GM23338 (cell line): ENCODE measurements around the gene JAG1.

Source experiments
- CTCF ChIP-seq, 2 experiments: fragments of 200-600 bp in 1 of 2; sonication (generic) in 1 of 2; conservative IDR thresholded peaks; 2 replicates each; pipeline versions ENCODE4 v1.5.1 to v1.6.1; 2016 to 2017; ENCODE audit warnings: antibody characterized with exemption in 2 of 2, low read depth in 2 of 2, mild to moderate bottlenecking in 2 of 2, moderate library complexity in 1 of 2
- JUNB ChIP-seq: IDR thresholded peaks from one replicate; pipeline ENCODE4 v1.6.1; 2016; ENCODE audit warnings: antibody characterized with exemption; ENCODE audit not compliant: unreplicated experiment
- POLR2AphosphoS5 ChIP-seq: IDR thresholded peaks from 2 replicates; pipeline ENCODE4 v1.6.1; 2016; ENCODE audit warnings: antibody characterized with exemption, low read depth
- TF ChIP-seq, protein P1 (sequence below): IDR thresholded peaks from one replicate; pipeline ENCODE4 v1.6.1; 2018; ENCODE audit warnings: antibody characterized with exemption; ENCODE audit not compliant: unreplicated experiment

DNA sequence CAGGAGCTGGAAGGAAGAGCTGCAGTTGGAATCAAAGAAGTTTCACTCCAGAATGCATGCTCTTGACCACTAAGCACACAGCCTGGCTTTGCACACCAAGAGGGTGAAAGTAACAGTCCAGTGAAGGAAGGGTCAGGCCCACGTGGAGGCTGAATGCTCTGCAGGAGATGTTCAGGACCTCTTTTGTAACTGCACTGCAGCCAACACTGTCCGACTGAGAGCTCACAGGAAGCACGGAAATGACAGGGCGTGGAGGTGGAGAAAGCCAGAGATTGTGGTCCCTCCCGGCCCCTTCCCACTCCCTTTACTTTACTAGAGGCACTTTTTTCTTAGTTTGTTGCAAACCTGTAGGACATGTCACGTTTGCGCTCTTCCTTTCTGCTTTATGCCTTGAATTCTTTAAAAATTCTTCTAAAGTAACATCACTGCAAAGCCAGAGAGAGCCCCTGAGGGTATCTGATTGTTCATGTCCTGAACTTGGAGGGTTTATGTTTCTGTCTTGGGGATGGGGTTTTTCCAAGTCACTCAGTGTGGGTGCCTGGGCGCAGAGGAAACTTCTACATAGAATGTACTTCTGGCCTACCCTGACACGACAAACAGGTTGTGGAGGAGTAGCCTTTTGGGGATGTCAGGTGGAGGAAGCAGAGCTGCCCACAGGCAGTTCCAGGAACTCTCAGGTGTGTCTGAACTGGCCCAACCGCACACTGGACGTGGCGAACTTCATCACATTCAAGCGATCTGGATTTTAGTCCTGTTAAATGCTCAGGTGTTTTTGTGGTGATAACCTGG, 40.9 kb downstream of the JAG1 start:
- TF ChIP-seq CTCF (conservative IDR thresholded peaks at IDR 0.05; ENCODE audit: low read depth in 2 of 2) = no peak
- TF ChIP-seq POLR2AphosphoS5 = no peak
- TF ChIP-seq, protein P1, sequence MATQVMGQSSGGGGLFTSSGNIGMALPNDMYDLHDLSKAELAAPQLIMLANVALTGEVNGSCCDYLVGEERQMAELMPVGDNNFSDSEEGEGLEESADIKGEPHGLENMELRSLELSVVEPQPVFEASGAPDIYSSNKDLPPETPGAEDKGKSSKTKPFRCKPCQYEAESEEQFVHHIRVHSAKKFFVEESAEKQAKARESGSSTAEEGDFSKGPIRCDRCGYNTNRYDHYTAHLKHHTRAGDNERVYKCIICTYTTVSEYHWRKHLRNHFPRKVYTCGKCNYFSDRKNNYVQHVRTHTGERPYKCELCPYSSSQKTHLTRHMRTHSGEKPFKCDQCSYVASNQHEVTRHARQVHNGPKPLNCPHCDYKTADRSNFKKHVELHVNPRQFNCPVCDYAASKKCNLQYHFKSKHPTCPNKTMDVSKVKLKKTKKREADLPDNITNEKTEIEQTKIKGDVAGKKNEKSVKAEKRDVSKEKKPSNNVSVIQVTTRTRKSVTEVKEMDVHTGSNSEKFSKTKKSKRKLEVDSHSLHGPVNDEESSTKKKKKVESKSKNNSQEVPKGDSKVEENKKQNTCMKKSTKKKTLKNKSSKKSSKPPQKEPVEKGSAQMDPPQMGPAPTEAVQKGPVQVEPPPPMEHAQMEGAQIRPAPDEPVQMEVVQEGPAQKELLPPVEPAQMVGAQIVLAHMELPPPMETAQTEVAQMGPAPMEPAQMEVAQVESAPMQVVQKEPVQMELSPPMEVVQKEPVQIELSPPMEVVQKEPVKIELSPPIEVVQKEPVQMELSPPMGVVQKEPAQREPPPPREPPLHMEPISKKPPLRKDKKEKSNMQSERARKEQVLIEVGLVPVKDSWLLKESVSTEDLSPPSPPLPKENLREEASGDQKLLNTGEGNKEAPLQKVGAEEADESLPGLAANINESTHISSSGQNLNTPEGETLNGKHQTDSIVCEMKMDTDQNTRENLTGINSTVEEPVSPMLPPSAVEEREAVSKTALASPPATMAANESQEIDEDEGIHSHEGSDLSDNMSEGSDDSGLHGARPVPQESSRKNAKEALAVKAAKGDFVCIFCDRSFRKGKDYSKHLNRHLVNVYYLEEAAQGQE = no peak
- no peak for TF ChIP-seq JUNB
